LNCAP (cell line): Measurements from ENCODE around the gene ATG16L2.

Experiments
- CTCF ChIP-seq: fragments of 450-650 bp; IDR thresholded peaks from 2 replicates; pipeline ENCODE4 v1.5.1; 2017; ENCODE audit warnings: mild to moderate bottlenecking

The ATG16L2 gene

GRCh38 chr11:72787216-72788104 lies 26.8 kb upstream of the ATG16L2 start:
- no peak for TF ChIP-seq CTCF

- TF ChIP-seq CTCF = no peak
Measured at GRCh38 chr11:72788241-72788640, 26.0 kb upstream of the ATG16L2 start.

GRCh38 chr11:72789493-72790131 lies 24.6 kb upstream of the ATG16L2 start:
- no peak for TF ChIP-seq CTCF

- no peak for TF ChIP-seq CTCF
Measured at GRCh38 chr11:72792437-72793021, 21.7 kb upstream of the ATG16L2 start.

GRCh38 chr11:72793076-72793424 lies 21.2 kb upstream of the ATG16L2 start:
- TF ChIP-seq CTCF = no peak

GRCh38 chr11:72793425-72794367 lies 20.5 kb upstream of the ATG16L2 start, which contains the start of gene STARD10:
Gene STARD10, minus strand, starts transcription at chr11:72794047. Its CDS starts 12,866 bp downstream, at chr11:72781181.
- TF ChIP-seq CTCF = peak; percentile 97

GRCh38 chr11:72798361-72798760 lies 15.8 kb upstream of the ATG16L2 start:
- TF ChIP-seq CTCF = no peak
